Measurements from ENCODE around the gene MAGED4. TPM values are rescaled to one million over a fixed set of nuclear protein-coding genes. Genes with fewer than 3 reads are reported as not detected.

MAGED4 gene
- polyA plus RNA-seq, 1 experiment, result 20.6 TPM

- ChIA-PET POLR2A (no interaction called here), CTCF (no interaction called here)
- H3K9me3 ChIP-seq (ENCODE audit: control insufficient read depth, insufficient read depth, low read length), result no peaks in the 10 kb centered on the region
- H3K27me3 ChIP-seq (ENCODE audit: control insufficient read depth, insufficient read depth, low read length), result no peaks in the 10 kb centered on the region
- no peak for DNase-seq (ENCODE audit: low read depth, low spot score)
- no peak overlapping the region for H3K27ac ChIP-seq (ENCODE audit: low read depth, low read length)
- H3K4me3 ChIP-seq (ENCODE audit: low read depth, low read length), result no peak overlapping the region
- no peak for TF ChIP-seq CTCF (IDR thresholded peaks at IDR 0.05; ENCODE audit: low read depth, low read length)
Measured at GRCh38 chrX:52220936-52221335, 36.2 kb downstream of the MAGED4 start.

Small RNA genes within 50 kb of the gene (small RNA-seq; reads per million reads assigned to genes)
- not detected for gene SNORA11D (ENCODE audit: insufficient read length, low read depth)

Other genes starting within 250 kb of the MAGED4 start
- 58.6 and 79.6 TPM in 2 replicates for gene MAGED4B, start 115.7 kb upstream of the MAGED4 start, polyA plus RNA-seq (2011; rRNA removed)
- not detected in 2 replicates for gene XAGE2, start 184.1 kb downstream of the MAGED4 start, polyA plus RNA-seq (2011; rRNA removed)